OCI-LY7 (cell line): ENCODE results near the gene LINC01488.

Source experiments
- EZH2phosphoT487 ChIP-seq: fragments of 200-600 bp; sonication (generic); IDR thresholded peaks from 2 replicates; pipeline ENCODE4 v1.6.1; 2018; ENCODE audit warnings: low read depth, borderline replicate concordance, mild to moderate bottlenecking, mixed run types, antibody characterized with exemption, low read length, moderate library complexity, mixed read lengths
- TF ChIP-seq, protein P1 (sequence below): fragments of 200-600 bp; sonication (generic); conservative IDR thresholded peaks from 2 replicates; pipeline ENCODE4 v1.5.1; 2014; ENCODE audit warnings: mild to moderate bottlenecking, antibody characterized with exemption, low read length, moderate library complexity, mixed read lengths

DNA sequence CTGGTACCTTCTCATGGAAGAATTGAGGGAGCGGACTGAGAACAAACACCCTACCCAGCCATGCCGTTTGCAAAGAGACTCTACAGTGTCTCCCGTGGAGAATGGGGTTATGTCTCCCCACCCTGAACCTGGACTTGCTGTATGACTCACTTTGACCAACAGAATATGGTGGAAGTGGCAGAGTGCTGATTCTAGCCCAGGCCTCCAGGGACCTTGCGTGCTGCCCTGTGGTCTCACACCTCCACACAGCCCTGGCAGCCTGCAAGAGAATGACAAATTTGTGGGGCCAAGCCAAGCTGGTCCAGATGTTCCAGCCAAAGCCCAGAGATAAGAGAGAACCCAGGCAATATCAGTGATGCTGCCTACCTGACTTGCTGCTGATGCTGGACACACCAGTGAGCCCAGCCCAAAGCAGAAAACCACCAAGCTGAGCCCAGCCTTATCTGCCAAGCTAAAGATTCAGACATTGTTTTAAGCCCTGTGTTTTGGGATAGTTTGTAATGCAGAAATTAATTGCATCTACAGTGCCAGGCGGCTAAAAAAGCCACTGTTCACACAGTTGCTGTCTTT, 8.1 kb upstream of the LINC01488 start:
- TF ChIP-seq, protein P1, sequence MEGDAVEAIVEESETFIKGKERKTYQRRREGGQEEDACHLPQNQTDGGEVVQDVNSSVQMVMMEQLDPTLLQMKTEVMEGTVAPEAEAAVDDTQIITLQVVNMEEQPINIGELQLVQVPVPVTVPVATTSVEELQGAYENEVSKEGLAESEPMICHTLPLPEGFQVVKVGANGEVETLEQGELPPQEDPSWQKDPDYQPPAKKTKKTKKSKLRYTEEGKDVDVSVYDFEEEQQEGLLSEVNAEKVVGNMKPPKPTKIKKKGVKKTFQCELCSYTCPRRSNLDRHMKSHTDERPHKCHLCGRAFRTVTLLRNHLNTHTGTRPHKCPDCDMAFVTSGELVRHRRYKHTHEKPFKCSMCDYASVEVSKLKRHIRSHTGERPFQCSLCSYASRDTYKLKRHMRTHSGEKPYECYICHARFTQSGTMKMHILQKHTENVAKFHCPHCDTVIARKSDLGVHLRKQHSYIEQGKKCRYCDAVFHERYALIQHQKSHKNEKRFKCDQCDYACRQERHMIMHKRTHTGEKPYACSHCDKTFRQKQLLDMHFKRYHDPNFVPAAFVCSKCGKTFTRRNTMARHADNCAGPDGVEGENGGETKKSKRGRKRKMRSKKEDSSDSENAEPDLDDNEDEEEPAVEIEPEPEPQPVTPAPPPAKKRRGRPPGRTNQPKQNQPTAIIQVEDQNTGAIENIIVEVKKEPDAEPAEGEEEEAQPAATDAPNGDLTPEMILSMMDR = no peak
- TF ChIP-seq EZH2phosphoT487 = no peak
